Colonic mucosa (tissue), 4 donors: ENCODE measurements around the gene SLC15A2. TPM values are rescaled to one million over a fixed set of nuclear protein-coding genes. Genes with fewer than 3 reads are reported as not detected.

ENCODE experiments used
- DNase-seq: peaks from one replicate; pipeline ENCODE4 v3.0.0-alpha.2; 2020
- H3K27ac ChIP-seq: fragments of 200-600 bp; one replicate; pipeline ENCODE4 v1.8.0; 2021
- H3K27me3 ChIP-seq: fragments of 200-600 bp; one replicate; pipeline ENCODE4 v1.8.0; 2021
- H3K36me3 ChIP-seq: fragments of 200-600 bp; one replicate; pipeline ENCODE4 v1.8.0; 2021
- H3K4me1 ChIP-seq: fragments of 200-600 bp; one replicate; pipeline ENCODE4 v1.8.0; 2021; ENCODE audit warnings: mild to moderate bottlenecking
- H3K4me3 ChIP-seq: fragments of 200-600 bp; one replicate; pipeline ENCODE4 v1.8.0; 2021
- H3K9ac ChIP-seq, 2 donors: one replicate each; pipeline ENCODE4 v1.7.0; 2013; ENCODE audit warnings: control low read depth in 2 of 2, low read depth in 2 of 2, low read length in 2 of 2
- H3K9me3 ChIP-seq: fragments of 200-600 bp; one replicate; pipeline ENCODE4 v1.8.0; 2021
- intact Hi-C: fragments of 100-400 bp; cut with DNase I; formaldehyde crosslinking; loops from one replicate; pipeline ENCODE4 v1.14.1; 2022
- total RNA-seq, 2 donors: library from RNA; stranded (reverse); fragmentation: NEBNext Ultra II Directional in 1 of 2; extraction: Animal tissue kit (Norgen Biotek cat#: 25700) in 1 of 2; gene quantifications; one replicate each; pipeline ENCODE4 v1.2.1, GENCODE V29; 2021
- TF ChIP-seq, protein P1 (sequence below): fragments of 200-600 bp; IDR thresholded peaks from one replicate; pipeline ENCODE4 v1.8.0; 2022; ENCODE audit warnings: antibody characterized with exemption, mild to moderate bottlenecking
- donor health status: healthy.
- donor health status: DM: no; HTN: no; CAD: no.
- donor health status: DM: no; HTN: no; CAD: no.

Gene SLC15A2
- total RNA-seq, 2 donors from 2014 or later: 1.4 to 3.1 TPM

DNA sequence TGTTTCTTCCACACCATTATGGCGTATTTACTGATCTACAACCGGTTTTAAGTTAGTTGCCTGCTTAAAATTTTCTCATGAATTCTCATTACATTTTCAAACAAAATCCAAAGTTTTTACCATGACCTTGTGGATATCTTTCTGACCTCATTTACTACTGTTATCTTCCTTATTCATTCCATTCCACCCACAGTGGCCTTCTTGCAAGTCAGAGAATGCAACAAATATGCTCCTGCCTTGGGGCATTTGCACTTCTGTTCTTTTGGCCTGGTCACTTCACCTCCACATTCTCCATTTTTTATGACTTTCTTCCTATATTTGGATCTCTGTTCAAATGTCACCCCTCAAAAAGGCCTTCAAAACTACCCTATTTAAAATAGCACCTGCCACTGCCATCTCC lies 8.8 kb upstream of the SLC15A2 start:
- H3K4me3 ChIP-seq: no peak overlapping the region
- H3K4me1 ChIP-seq: no peaks in the 10 kb centered on the region
- H3K27ac ChIP-seq: no peak overlapping the region
- H3K9ac ChIP-seq: no peak overlapping the region
- no peaks in the 10 kb centered on the region for H3K9me3 ChIP-seq
- intact Hi-C loops: no loop called here
- H3K36me3 ChIP-seq: no peaks in the 10 kb centered on the region
- H3K27me3 ChIP-seq: no peaks in the 10 kb centered on the region
- DNase-seq: no peak
- TF ChIP-seq, protein P1, sequence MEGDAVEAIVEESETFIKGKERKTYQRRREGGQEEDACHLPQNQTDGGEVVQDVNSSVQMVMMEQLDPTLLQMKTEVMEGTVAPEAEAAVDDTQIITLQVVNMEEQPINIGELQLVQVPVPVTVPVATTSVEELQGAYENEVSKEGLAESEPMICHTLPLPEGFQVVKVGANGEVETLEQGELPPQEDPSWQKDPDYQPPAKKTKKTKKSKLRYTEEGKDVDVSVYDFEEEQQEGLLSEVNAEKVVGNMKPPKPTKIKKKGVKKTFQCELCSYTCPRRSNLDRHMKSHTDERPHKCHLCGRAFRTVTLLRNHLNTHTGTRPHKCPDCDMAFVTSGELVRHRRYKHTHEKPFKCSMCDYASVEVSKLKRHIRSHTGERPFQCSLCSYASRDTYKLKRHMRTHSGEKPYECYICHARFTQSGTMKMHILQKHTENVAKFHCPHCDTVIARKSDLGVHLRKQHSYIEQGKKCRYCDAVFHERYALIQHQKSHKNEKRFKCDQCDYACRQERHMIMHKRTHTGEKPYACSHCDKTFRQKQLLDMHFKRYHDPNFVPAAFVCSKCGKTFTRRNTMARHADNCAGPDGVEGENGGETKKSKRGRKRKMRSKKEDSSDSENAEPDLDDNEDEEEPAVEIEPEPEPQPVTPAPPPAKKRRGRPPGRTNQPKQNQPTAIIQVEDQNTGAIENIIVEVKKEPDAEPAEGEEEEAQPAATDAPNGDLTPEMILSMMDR: no peak

DNA sequence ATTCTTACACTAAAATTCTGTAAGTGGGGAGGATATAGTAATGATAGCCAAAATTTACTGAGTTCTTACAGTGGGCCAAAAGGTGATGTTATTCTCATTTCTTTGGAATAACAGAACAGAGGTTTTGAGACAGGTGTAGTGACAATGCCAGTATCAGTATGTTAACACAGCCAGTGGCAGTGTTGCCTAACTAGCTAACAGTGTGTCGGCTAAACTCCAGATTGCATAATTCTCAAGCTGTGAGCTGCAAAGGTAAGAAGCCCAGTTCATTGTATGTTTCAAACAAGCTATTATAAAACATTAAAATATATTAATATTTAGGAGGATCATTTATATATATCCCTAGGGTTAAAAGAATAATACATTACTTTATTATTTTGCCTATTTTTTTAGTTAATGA lies 920 bp downstream of the SLC15A2 start:
- H3K36me3 ChIP-seq: no peaks in the 10 kb centered on the region
- H3K27ac ChIP-seq: no peak overlapping the region
- no peak for DNase-seq
- no peaks in the 10 kb centered on the region for H3K4me1 ChIP-seq
- no peaks in the 10 kb centered on the region for H3K9me3 ChIP-seq
- H3K4me3 ChIP-seq: no peak overlapping the region
- intact Hi-C loops: no loop called here
- H3K9ac ChIP-seq: no peak overlapping the region
- TF ChIP-seq, protein P1: no peak
- H3K27me3 ChIP-seq: no peaks in the 10 kb centered on the region

DNA sequence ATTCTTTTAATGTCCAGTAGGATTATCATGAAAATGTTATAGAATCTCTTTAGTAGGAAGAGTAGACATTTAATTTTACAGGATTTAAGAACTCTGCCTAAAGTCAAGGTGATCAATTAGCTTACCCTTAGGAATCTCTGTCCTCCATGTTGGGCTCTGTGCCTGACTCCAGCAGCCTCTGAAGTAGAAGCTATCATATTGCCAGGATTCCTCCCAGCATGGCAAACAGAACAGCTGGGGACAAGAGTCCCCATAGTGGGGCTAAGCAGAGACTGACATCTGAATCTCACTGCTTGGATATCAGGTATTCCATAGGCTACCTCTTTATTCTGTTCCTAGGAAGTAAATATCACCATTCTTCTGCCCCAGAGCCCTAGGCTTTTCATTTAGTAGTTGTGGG lies 1.5 kb downstream of the SLC15A2 start:
- no peak overlapping the region for H3K27ac ChIP-seq
- no peak for DNase-seq
- H3K4me1 ChIP-seq: no peaks in the 10 kb centered on the region
- TF ChIP-seq, protein P1: no peak
- no peaks in the 10 kb centered on the region for H3K9me3 ChIP-seq
- intact Hi-C loops: no loop called here
- H3K4me3 ChIP-seq: no peak overlapping the region
- H3K9ac ChIP-seq: no peak overlapping the region
- no peaks in the 10 kb centered on the region for H3K27me3 ChIP-seq
- H3K36me3 ChIP-seq: no peaks in the 10 kb centered on the region

DNA sequence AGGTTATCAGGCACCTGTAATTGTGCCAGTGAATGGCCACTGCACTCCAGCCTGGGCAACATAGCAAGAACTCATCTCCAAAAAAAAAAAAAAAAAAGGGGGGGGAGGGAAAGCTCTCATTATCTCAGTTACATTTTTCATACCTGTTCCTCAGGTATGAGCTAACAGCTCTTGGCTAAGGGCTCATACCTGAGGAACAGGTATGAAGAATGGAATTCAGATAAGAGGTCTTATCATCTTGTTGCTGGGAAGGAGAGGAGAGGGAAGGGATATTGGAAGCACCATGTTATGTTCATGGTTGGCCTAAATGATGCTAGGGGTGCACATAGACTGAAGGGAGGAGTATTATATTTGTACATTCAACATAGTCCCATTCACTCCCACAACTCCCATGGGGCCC lies 2.6 kb downstream of the SLC15A2 start:
- no peak for DNase-seq
- intact Hi-C loops: no loop called here
- Histone ChIP-seq H3K9ac (no peak overlapping the region), H3K27me3 (no peaks in the 10 kb centered on the region), H3K4me1 (no peaks in the 10 kb centered on the region), H3K27ac (no peak overlapping the region), H3K4me3 (no peak overlapping the region), H3K9me3 (no peaks in the 10 kb centered on the region), H3K36me3 (no peaks in the 10 kb centered on the region)
- TF ChIP-seq, protein P1: no peak

DNA sequence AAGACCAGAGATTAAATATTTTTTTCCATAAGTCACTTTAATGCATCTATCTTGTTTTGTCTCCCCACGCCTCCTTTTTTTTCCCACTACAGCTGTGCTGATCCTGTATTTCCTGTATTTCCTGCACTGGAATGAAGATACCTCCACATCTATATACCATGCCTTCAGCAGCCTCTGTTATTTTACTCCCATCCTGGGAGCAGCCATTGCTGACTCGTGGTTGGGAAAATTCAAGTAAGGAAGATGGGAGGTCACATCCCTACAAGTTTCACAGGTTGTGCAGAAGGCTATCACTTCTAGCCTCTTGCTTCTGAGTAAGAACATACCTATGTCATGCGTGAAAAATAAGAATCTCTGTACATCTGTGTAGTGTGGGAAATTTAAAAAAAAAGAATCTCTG lies 3.1 kb downstream of the SLC15A2 start:
- no peaks in the 10 kb centered on the region for H3K27me3 ChIP-seq
- no peak for DNase-seq
- no peaks in the 10 kb centered on the region for H3K4me1 ChIP-seq
- no peaks in the 10 kb centered on the region for H3K36me3 ChIP-seq
- no peaks in the 10 kb centered on the region for H3K9me3 ChIP-seq
- TF ChIP-seq, protein P1: no peak
- no peak overlapping the region for H3K9ac ChIP-seq
- no peak overlapping the region for H3K4me3 ChIP-seq
- no peak overlapping the region for H3K27ac ChIP-seq
- intact Hi-C loops: no loop called here
